ENCODE measurements around the gene BSG. TPM values are rescaled to one million over a fixed set of nuclear protein-coding genes. Genes with fewer than 3 reads are reported as not detected.

The BSG gene
- total RNA-seq = 1,000 to 10,000 TPM; 1,160 to 2,590 (median 1,462) TPM
- 1,000 to 10,000 TPM in 1 of 2 donors, 100 to 1,000 TPM in 1; 727 to 2,989 TPM for polyA plus RNA-seq
- long read RNA-seq, donor 1, partial matches to known transcripts = 314 of 2,169 reads
- long read RNA-seq, donor 1, other reads (novel, unspliced or antisense) = 1,855 of 2,169 reads
- long read RNA-seq, donor 2, partial matches to known transcripts = 181 of 3,772 reads
- long read RNA-seq, donor 2, other reads (novel, unspliced or antisense) = 3,591 of 3,772 reads
- long read RNA-seq, donor 3, partial matches to known transcripts = 188 of 1,049 reads
- long read RNA-seq, donor 3, other reads (novel, unspliced or antisense) = 861 of 1,049 reads

GRCh38 chr19:572140-572742, at the start of gene BSG:
Gene BSG, plus strand, starts transcription at chr19:572596. Its CDS starts 39 bp downstream, at chr19:572635.
- DNase-seq = peak; percentile 99
- Histone ChIP-seq H3K36me3 (peaks cover 0 to 6% (median 0%) of the 10 kb centered on the region in 9 donors), H3K9me3 (no peaks in the 10 kb centered on the region), H3K4me1 (peaks cover 0 to 53% (median 42%) of the 10 kb centered on the region in 12 donors), H3K27me3 (no peaks in the 10 kb centered on the region), H3K27ac (peak within 1 kb of the TSS; percentile 85 to 99 (median 96)), H3K4me3 (peak within 1 kb of the TSS; percentile 71 to 100 (median 98))
- ATAC-seq = peak; percentile 52 to 78 (median 74)
- 0 to 1% (median 0%) methylated on average over 28 to 79 of the region's 79 CpGs for WGBS, 4 donors
- intact Hi-C loops (cut with DNase I) = loop anchor here in 9 of 10 donors (2.0 to 5.0 kb wide), 3 partner anchors 39 to 91 kb away; partner anchors contain the start of genes CDC34 (in 4 of the 9) and RNF126 (in 1 of the 9)
- TF ChIP-seq CTCF (IDR thresholded peaks at IDR 0.05) (no peak), POLR2A (IDR thresholded peaks at IDR 0.05) (peak; percentile 96 to 99)

DNA sequence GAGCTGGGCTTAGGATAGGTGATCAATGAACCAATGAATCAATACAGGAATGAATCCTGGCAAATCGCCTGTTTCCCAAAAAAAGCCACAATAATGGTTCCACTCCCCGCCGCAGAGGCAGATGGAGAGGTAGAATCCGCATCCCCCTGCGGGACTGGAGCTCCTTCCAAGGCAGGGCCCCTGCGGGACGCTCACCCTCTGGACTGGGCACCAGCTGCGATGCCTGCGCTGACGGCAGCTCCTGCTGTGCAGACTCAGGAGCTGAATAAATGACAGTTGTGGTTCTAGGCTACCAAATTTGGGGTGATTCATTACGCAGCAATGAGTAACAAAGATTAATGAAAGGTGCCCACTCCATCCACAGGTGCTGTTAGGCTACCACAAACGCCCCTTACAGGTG, 49.7 kb upstream of the BSG start:
- 96 to 98% (median 97%) methylated on average over 12 of the region's 12 CpGs for WGBS, 4 donors
- peaks cover 0 to 4% (median 0%) of the 10 kb centered on the region in 12 donors for H3K9me3 ChIP-seq
- peaks cover 0 to 5% (median 0%) of the 10 kb centered on the region in 9 donors for H3K27me3 ChIP-seq
- no peak overlapping the region for H3K4me3 ChIP-seq
- no peaks in the 10 kb centered on the region for H3K4me1 ChIP-seq
- intact Hi-C loops (cut with DNase I) = no loop called here
- no peak overlapping the region for H3K27ac ChIP-seq
- H3K36me3 ChIP-seq = peaks cover 0 to 18% (median 0%) of the 10 kb centered on the region in 9 donors
- no peak for DNase-seq
- TF ChIP-seq CTCF (IDR thresholded peaks at IDR 0.05) (no peak), POLR2A (IDR thresholded peaks at IDR 0.05) (no peak)
- ATAC-seq = no peak

DNA sequence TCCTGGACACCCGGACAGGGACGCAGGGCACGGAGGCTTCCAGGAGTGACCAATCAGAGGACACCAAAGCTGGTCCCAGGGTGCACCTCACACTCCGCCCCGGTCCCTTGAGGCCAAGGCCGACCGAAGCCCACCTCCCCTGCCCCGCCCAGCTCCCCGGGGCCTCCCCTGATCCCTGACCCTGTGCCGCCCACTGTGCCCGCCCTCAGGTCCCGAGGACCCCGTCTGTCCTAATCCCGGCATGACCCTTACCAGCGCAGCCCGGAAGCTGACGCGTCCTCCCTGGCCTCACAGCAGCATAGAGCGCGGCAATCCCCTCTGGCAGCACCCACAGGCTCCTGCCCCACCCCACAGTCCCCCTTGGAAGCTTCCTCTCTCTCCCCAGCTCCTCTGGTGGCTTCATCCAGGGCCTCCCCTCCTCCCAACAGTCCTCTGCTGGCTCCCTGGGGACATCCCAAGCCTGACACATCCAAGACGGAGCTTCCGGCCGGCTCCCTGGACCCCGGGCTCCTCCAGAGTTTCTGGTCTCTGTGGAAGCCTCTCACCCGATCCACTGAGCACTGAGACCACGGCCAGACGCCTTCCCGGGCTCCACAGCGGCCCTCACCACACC, 48.2 kb upstream of the BSG start:
- ATAC-seq (peak; percentile 32 to 54 (median 46)), DNase-seq (peak in 2 of 5 donors; percentile 58 to 66)
- TF ChIP-seq POLR2A (IDR thresholded peaks at IDR 0.05) = no peak
- Histone ChIP-seq H3K36me3 (peaks cover 0 to 15% (median 0%) of the 10 kb centered on the region in 9 donors), H3K27me3 (peaks cover 0 to 5% (median 0%) of the 10 kb centered on the region in 9 donors), H3K4me3 (peak overlapping the region in 4 of 12 donors; percentile 7 to 32 (median 28)), H3K27ac (no peak overlapping the region), H3K9me3 (peaks cover 0 to 4% (median 0%) of the 10 kb centered on the region in 12 donors), H3K4me1 (no peaks in the 10 kb centered on the region)
- intact Hi-C loops (cut with DNase I) = no loop called here
- 53 to 70% (median 62%) methylated on average over 15 to 29 of the region's 29 CpGs for WGBS, 4 donors

DNA sequence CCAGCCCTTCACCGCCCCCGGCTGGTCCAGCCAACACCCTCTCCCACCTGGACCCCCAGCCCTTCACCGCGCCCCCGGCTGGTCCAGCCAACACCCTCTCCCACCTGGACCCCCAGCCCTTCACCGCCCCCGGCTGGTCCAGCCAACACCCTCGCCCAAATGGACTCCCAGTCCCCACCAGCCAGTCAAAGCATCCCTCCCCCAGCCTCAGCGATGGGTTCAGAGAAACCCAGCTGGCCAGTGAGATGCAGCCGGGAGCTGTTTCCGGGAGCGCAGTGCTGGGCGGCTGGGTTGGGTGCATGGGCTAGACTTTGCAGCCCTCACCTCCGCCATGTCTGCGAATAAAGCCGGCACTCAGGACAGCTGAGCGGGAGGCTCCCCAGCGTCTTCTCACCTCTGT, 47.4 kb upstream of the BSG start:
- TF ChIP-seq CTCF (IDR thresholded peaks at IDR 0.05) = no peak
- TF ChIP-seq POLR2A (IDR thresholded peaks at IDR 0.05) = no peak
- ATAC-seq (no peak), DNase-seq (no peak)
- H3K27me3 ChIP-seq = peaks cover 0 to 5% (median 0%) of the 10 kb centered on the region in 9 donors
- peaks cover 0 to 4% (median 0%) of the 10 kb centered on the region in 12 donors for H3K9me3 ChIP-seq
- no peaks in the 10 kb centered on the region for H3K4me1 ChIP-seq
- peaks cover 0 to 7% (median 0%) of the 10 kb centered on the region in 9 donors for H3K36me3 ChIP-seq
- no peak overlapping the region for H3K27ac ChIP-seq
- intact Hi-C loops (cut with DNase I) = no loop called here
- H3K4me3 ChIP-seq = no peak overlapping the region
- 65 to 71% (median 68%) methylated on average over 13 to 18 of the region's 18 CpGs for WGBS, 4 donors

Data from heart left ventricle (tissue), 16 donors.